ENCODE measurements around the gene ARHGAP11A. TPM values are rescaled to one million over a fixed set of nuclear protein-coding genes. Genes with fewer than 3 reads are reported as not detected.

ARHGAP11A gene
- total and polyA plus RNA-seq, 12 donors, result 0.30 to 10.6 (median 2.4) TPM

GRCh38 chr15:32637704-32638103 is 22.4 kb downstream of the ARHGAP11A start:
- TF ChIP-seq, protein P1, sequence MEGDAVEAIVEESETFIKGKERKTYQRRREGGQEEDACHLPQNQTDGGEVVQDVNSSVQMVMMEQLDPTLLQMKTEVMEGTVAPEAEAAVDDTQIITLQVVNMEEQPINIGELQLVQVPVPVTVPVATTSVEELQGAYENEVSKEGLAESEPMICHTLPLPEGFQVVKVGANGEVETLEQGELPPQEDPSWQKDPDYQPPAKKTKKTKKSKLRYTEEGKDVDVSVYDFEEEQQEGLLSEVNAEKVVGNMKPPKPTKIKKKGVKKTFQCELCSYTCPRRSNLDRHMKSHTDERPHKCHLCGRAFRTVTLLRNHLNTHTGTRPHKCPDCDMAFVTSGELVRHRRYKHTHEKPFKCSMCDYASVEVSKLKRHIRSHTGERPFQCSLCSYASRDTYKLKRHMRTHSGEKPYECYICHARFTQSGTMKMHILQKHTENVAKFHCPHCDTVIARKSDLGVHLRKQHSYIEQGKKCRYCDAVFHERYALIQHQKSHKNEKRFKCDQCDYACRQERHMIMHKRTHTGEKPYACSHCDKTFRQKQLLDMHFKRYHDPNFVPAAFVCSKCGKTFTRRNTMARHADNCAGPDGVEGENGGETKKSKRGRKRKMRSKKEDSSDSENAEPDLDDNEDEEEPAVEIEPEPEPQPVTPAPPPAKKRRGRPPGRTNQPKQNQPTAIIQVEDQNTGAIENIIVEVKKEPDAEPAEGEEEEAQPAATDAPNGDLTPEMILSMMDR (IDR thresholded peaks at IDR 0.05), result no peak
- Histone ChIP-seq H3K4me1 (peaks cover 0 to 8% (median 0%) of the 10 kb centered on the region in 9 donors), H3K4me3 (no peak overlapping the region), H3K27ac (no peak overlapping the region), H3K9me3 (no peaks in the 10 kb centered on the region), H3K27me3 (peaks cover 0 to 17% (median 12%) of the 10 kb centered on the region in 7 donors), H3K36me3 (peaks cover 0 to 75% (median 0%) of the 10 kb centered on the region in 9 donors)
- intact Hi-C loops (cut with DNase I), result no loop called here
- 97 to 100% methylated on average over 1 of the region's 1 CpG for WGBS, 2 donors
- ATAC-seq, result no peak
- no peak for DNase-seq

GRCh38 chr15:32641517-32642059 is 26.3 kb downstream of the ARHGAP11A start, which contains the start of gene SCG5:
Gene SCG5, plus strand, starts transcription at chr15:32641710. Its CDS starts 1,883 bp downstream, at chr15:32643593.
- intact Hi-C loops (cut with DNase I), result no loop called here
- Histone ChIP-seq H3K9me3 (no peaks in the 10 kb centered on the region), H3K27ac (no peak within 1 kb of the TSS), H3K4me3 (peak within 1 kb of the TSS in 6 of 10 donors; percentile 12 to 42 (median 28)), H3K4me1 (peaks cover 0 to 8% (median 0%) of the 10 kb centered on the region in 9 donors), H3K36me3 (peaks cover 0 to 37% (median 0%) of the 10 kb centered on the region in 9 donors), H3K27me3 (peaks cover 0 to 38% (median 19%) of the 10 kb centered on the region in 7 donors)
- TF ChIP-seq, protein P1 (IDR thresholded peaks at IDR 0.05), result no peak
- no peak for DNase-seq
- WGBS, 2 donors, result 10 to 11% methylated on average over 22 of the region's 22 CpGs
- ATAC-seq, result peak in 4 of 8 donors; percentile 34 to 55 (median 47)

DNA sequence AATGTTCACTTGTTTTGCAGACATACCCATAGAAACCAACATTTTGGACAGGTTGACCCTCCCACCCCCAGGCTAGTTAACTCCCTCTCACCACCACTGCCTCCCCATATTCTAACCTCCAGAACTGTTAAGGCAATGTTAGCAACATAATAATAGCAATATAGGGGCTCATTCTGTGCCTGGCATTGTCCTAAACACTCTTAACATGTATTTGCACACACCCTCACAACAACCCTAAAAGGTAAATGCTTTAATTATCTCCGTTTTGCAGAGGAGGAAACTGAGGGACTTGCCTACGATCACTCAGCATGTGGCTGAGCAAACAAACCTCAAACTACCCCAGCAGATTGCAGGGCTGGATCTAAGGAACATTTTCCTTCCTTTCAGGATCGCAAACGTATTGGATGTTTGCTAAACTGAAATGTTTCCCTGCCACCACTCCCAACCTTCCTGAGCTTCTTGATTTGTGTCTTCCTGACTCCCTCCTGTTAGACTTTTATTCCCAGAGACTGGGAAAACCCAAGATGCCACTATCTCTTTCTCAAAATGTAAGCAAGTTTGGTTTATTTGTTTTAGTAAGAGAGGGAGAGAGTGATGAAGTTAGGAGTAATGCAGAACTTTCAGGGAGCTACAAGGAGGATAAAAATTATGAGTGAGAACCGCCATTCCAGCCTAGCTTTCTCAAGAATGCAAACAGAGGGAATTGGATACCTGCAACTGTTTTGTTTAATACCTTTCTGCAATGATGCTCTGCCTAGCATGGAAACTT is 27.5 kb downstream of the ARHGAP11A start:
- Histone ChIP-seq H3K4me3 (no peak overlapping the region), H3K27ac (no peak overlapping the region), H3K9me3 (no peaks in the 10 kb centered on the region), H3K36me3 (peaks cover 0 to 25% (median 0%) of the 10 kb centered on the region in 9 donors), H3K27me3 (peaks cover 0 to 38% (median 19%) of the 10 kb centered on the region in 7 donors), H3K4me1 (peaks cover 0 to 8% (median 0%) of the 10 kb centered on the region in 9 donors)
- DNase-seq (no peak), ATAC-seq (no peak)
- intact Hi-C loops (cut with DNase I), result no loop called here
- 70 to 81% methylated on average over 5 of the region's 5 CpGs for WGBS, 2 donors
- TF ChIP-seq, protein P1 (IDR thresholded peaks at IDR 0.05), result no peak

GRCh38 chr15:32643907-32644445 is 28.7 kb downstream of the ARHGAP11A start:
- no peaks in the 10 kb centered on the region for H3K9me3 ChIP-seq
- intact Hi-C loops (cut with DNase I), result no loop called here
- DNase-seq (no peak), ATAC-seq (no peak)
- no peak overlapping the region for H3K27ac ChIP-seq
- H3K4me3 ChIP-seq, result no peak overlapping the region
- H3K27me3 ChIP-seq, result peaks cover 0 to 38% (median 19%) of the 10 kb centered on the region in 7 donors
- peaks cover 0 to 8% (median 0%) of the 10 kb centered on the region in 9 donors for H3K4me1 ChIP-seq
- 92 to 100% methylated on average over 1 of the region's 1 CpG for WGBS, 2 donors
- peaks cover 0 to 14% (median 0%) of the 10 kb centered on the region in 9 donors for H3K36me3 ChIP-seq
- TF ChIP-seq, protein P1 (IDR thresholded peaks at IDR 0.05), result no peak

All from heart right ventricle (tissue), 16 donors.